ELF-1 (cell line): ENCODE data around the gene CDH26.

Source experiments
- DNase-seq: peaks from one replicate; pipeline ENCODE4 v3.0.0-alpha.2; 2016; ENCODE audit warnings: low read depth, low spot score

CDH26 gene

DNA sequence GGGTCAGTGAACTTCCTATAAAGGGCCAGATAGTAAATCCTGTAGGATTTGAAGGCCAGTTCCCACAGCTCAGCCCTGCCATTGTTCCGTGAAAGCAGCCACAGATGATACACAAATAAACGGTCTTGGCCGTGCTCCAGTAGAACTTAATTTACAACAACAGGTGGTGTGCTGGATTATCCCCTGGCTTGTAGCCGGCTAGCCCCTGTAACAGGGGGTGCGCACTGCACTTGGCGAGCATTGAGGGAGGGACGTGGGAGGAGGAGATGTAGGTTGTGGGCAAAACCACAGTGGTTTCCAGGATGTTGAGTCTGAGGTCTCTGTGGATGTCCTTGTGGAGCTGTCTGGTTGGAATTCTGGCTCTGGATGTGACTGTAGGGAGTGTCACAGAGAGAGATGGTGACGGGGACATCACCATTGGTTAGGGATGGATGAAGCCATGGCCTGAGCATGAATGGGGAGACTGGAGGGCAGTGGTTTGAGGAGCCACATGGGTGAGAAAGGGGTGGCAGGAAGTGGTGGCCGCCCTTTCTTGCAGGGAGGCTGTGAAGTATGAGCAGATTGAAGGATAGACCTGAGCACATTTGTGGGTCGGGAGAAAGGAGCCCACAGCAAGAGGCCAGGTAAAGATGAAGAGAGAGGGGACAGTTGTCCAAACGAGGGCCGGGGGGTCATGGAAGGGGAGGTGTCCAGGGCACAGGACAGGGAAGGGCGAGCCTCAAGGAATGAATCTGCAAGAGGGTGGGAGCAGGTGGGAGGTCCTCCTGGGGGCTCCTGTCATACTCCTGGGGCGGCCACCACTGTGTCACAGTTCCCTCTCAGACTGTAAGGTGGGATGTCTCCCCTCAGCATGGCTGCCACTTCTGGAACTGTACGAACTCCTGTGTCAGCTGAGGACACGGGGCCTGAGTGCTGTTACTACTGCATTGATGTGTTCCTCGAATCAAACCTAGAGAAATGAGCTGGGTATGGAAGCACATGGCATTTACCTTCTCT lies 53.6 kb downstream of the CDH26 start:
- DNase-seq, result no peak

DNA sequence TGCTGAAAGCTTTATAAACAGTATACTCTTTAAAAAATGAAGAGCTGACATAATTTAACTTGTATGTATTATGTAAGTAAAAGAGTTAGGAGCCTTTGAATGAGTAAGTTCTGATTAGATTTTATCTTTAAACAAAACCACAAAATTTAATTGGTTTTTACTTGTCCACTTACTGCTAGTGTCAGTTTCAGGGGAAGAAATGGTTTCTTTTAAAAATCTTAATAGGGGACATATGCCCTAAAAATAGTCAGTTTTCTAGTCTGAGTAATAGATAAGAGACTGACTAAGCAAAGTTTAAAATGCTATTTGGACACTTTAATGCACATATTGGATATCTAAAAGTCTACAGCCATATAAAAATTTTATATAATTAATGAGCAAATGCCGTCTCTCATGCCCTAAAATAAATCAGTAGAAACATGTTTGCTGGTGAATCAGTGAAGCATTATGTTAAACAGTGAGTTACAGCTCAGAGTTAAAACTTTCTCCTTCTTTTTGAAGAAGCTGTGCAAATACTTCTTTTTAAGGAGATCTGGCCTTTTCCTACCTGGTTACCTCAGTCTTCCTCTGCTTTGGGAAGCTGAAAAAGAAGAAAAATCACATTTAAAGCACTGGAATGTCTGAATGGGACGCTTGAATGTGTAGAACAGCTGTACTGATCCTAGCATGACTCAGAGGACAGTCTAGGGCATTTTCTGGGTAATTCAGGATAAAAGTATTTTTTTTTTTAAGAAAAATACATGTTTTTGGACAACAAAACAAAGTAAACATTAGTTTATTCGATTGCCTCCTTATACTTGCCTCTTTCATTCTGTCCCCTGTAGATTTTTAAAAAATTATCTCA lies 55.3 kb downstream of the CDH26 start:
- DNase-seq, result no peak

DNA sequence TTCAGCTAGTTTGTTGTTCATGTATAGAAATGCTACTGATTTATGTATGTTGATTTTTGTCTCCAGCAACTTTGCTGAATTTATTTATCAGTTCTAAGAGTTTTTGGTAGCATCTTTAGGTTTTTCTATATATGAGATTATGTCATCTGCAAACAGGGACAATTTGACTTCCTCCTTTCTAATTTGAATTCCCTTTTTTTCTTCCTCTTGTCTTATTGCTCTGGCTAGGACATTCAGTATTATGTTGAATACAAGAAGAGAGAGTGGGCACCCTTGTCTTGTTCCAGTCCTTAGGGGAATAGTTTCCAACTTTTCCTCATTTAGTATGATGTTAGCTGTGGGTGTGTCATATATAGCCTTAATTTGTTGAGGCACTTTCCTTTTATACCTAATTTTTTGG lies 58.2 kb downstream of the CDH26 start:
- DNase-seq, result no peak

DNA sequence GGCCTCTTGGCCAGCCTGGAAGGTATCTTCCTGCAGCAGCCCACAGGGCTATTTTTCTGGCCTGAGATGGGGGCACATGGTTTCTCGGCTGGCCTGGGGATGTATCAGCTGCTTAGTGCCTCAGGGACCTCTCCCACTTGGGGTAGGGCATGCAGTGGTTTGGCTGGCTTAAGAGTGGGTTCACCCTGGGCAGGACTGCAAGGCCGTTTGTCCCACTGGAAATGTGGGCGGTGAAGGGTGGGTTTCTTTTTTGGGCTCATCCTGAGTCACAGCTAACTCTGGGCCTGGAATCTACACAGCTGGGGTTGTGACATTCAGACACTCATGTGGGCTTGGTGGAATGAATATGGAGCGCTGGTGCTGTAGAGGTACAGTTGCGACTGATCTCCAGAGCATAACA lies 62.0 kb downstream of the CDH26 start:
- DNase-seq, result no peak

DNA sequence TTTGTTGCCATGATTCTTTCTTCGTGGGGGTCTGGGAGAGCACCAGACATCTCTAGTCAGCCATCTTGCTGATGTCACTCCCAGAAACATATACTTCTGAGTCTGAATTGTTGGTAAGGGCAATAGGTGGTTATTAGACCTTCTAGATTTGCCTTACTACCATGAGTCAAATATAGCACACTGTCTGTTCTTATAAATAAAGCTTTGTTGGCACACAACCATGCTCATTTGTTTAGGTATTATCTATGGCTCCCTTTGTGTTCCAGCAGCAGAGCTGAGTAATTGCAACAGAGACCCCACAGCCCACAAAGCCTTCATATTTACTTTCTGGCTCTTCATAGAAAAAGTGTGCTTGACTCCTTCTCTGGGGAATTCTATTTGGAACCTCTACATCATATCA lies 62.9 kb downstream of the CDH26 start:
- no peak for DNase-seq

DNA sequence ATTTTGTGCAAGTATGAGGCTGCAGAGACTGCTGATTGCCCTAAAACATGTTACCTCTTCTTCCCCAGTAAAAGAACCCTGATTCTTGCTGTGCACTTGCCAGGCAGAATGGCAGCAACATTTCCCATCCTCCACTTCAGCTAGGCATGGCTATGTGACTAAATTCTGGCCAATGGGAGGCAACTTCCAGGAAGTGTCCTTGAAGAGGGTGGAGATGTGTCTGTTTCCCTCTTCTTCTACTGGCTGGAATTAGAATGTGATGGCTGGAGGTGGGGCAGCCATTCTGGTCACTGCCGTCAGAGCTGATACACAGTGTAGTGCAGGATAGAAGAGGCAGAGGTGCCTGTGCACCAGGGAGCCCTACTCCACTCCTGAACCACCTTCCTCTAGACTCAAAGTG lies 64.6 kb downstream of the CDH26 start:
- DNase-seq, result no peak

DNA sequence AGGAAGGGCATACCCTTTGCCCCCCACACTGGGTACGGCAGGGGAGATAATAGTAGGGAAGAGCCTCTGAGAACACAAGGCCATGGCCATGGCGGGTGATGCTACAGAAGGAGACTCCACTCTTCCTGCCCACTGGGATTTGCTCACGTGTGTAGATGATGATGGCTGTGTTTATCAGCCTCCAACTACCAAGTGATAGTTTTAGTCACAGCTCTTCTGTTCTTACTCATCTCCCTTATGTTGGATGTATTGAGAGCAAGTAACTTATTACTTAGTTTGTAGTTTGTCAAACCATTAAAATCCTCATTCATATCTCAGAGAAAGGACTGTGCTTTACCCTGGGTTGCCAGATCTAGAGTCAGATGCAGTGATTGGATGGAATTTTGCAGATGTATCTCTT lies 66.0 kb downstream of the CDH26 start:
- DNase-seq, result no peak

DNA sequence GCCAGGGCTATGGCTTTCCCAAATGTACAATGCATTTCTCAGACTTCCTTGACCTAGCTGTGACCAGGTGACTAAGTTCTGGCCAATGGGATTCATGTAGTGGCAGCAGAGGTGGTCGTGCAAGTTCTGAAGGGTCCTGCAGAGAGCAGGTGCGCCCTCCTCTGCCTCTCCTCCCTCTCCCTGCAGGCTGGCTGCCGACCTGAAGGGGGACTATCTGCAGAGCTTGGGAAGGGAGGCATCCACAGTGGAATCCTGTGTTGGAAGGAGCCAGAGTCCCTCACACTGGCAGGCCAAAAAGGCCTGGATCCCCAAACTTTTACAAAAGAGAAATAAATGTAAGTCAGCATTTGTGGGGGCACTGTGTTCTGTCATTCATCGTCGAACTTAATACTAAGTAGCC lies 66.6 kb downstream of the CDH26 start:
- DNase-seq, result no peak

DNA sequence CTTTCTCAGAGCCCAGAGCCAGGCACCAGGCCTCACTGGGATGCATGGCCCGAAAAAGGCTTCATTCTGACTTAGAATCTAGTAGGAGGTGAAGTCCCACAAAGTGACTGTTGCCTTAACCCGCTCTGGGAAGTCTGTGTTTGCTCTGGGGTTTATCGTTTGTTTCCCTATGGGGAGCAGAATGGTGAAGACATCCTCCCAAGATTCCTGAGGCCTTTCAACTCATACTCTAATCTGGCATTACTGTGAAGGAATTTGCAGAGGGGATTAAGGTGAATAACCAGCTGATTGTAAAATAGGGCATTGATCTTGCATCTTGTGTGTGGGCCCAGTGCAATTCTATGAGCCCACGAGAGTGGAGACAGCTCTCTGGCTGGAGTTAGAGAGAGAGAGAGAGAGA lies 67.8 kb downstream of the CDH26 start:
- no peak for DNase-seq

DNA sequence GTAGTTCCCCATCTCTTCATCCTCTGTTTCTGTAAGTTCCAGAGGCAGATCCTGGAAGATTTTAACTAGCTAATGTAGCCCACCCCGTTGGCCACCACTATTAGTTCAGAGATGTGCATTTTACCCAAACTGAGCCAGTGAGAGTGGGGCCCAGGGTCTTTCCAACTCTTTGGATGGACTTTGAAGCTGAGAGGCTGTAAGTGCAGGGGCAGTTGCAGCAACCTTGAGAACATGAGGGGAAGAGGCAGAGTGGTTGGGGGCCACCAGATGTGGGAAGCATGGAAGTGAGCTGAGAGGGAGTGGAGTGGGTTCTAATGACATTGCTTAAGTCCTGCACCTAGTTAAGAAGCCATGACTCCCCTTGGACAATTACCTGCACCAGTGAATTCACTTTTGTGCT lies 72.2 kb downstream of the CDH26 start:
- no peak for DNase-seq

DNA sequence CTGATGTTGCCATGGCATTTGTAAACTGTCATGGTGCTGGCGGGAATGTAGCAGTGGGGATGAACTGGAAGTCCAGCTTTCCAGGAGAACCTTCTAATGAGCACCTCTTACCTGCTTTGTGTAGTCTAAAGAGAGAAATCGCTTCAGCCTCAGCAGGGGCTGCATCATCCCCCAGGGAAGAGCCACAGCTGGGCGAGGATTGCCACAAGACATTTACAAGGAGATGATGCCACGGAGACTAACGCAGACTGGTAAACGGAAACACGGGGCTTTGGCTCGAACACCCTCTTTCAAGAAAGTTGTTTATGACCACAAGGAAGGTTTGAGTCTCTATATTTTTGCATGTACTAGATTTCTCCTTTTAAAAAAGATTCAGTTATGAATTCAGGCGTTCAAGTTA lies 72.9 kb downstream of the CDH26 start:
- no peak for DNase-seq

DNA sequence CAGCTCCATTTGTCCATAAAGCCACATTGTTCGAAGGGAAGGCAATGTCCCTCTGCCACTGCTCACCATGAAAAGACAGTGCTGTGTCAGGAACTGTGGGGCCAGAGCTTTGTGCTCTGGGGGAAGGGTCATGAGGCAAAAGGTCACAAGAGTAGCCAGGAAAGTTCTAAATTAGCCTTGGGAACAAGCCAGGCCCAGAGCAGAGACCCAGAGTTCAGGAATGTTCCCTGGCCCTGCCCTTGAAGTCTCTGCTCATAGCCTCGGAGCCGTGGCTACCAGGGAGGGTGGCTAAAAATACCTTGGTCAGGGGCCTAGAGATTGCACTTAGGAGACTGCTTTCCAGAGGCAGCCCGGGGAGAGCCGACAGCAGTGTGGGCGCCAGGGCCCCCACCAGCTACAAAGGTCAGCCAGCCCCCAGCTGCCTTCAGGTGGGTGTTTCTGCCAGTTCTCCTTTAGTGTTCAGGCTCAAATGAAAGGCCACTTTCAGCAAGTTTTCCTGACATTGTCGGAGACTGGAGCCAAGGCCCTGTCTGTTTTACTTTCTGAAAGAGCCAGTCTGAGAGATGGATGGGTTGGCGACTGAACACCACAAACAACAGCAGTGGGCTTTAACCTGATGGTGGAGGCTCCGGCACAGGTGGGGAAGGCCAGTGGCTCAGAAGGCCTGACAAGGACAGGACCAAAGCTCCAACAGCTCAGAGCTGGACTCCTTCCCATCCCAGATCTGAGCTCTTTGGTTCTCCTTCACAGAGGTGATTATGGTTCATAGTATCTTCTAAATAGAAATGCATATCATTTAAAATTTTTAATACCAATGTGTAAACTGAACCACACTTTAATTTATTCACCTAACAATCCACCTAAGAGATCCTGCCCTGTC lies 76.2 kb downstream of the CDH26 start:
- DNase-seq, result peak; percentile 36

DNA sequence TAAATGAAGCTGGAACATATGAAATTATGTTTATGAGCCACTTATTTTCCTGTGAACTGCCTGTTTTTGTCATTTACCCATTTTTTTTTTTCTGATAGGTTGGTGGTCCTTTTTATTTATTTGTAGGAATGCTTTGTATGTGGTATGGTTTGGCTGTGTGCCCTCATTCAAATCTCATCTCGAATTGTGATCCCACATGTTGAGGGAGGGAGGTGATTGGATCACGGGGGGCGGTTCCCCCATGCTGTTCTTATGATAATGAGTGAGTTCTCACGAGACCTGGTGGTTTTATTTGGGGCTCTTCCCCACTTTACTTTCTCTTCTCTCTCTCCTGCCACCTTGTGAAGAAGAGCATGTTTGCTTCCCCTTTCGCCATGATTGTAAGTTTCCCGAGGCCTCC lies 77.3 kb downstream of the CDH26 start:
- DNase-seq, result no peak

DNA sequence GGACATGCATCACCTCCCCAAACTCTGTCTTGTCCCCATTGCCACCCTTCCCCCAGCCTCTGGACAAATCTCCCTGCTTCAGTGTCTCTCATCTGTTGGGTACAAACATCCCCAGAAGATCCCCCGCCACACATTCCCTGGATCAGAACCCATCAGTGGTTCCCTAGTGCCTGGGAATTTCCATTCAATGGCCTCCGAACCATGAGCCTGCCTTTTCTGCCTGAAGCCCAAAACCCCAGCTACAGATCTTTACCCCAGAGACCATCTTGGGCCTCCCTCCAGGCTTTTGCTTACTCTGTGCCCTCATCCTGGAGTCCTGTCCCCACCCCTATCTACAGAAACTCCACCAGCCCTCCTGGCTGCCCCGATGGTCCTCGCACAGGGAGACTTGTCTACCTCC lies 78.1 kb downstream of the CDH26 start:
- DNase-seq, result no peak

DNA sequence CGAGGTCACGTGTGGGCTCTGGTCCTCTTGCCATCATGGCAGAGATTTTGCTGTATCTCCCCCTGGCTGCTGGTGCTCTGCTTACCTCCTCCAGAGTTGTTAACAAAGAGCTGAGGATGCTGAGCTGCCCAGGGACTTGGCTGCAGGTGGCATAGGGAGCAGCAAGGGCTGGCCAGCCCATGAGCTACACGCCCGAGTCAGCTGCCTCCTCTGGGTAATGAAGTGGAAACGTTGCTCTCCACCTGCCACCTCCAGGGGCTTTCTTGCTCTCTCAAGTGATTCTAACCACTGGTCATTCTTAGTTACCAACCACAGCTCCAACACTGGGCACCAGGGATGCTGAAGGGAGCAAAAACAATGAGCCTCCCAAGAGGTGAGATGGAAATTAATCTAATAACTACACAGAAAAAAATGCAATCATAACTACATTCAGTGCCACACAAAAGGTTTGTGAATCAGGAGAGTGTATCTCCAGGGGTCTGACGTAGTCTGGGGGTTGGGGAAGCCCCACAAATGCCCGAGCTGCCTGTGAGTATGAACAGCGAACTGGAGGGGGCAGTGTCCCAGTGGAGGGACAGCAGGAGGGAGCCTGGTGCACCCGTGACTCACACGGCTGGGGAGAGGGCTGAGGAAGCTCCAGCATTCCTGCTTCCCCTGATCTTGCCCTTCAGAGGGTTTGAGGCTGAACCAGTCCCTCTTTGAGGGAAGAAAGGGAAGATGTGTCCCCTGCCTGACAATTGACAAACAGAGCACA lies 78.7 kb downstream of the CDH26 start:
- DNase-seq, result peak; percentile 36

DNA sequence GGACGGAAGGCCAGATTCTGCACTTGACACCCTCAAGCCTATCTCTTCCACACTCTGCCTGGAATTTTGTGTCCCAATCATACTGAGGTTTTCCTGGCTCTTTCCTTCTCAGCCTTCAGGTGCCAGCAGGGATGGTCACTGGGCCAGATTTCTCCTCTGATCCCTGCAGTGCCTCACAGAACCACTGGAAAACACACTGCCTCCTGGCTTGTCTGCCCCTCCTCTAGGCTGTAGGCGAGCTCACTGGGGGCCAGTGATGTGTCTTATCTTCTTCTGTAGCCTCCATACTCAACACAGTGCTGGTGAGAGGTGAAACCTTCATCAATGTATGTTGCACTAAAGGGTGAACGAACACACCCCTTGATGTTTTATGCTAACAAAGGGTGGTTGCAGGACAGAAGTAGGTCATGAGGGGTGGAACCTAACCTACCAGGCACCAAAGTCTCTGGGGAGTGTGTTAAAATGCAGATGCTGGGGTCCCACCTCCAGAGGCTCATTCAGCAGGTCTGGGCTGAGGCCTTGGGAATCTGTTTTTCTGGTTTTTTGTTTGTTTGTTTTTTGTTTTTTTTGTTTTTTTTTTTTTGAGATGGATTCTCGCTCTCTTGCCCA lies 80.3 kb downstream of the CDH26 start:
- no peak for DNase-seq

DNA sequence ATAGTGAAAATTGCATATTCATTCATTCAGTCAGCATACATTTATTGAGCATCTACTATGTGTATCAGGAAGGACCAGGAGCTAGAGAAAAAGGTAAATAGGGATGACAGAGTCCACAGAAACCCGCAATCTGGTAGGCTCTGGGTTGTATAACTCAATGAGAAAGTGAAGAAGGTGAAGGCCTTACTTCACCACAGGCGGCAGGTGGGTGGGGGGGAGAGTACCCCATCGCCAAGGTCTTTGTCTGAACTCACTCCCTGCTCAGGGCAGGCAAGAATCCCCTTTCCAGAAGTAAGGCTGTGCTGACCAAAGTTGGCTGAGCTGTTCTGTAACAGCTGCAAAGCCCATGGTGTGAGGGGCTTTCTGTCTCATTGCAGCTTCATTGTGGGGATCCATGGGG lies 81.3 kb downstream of the CDH26 start:
- DNase-seq, result no peak

DNA sequence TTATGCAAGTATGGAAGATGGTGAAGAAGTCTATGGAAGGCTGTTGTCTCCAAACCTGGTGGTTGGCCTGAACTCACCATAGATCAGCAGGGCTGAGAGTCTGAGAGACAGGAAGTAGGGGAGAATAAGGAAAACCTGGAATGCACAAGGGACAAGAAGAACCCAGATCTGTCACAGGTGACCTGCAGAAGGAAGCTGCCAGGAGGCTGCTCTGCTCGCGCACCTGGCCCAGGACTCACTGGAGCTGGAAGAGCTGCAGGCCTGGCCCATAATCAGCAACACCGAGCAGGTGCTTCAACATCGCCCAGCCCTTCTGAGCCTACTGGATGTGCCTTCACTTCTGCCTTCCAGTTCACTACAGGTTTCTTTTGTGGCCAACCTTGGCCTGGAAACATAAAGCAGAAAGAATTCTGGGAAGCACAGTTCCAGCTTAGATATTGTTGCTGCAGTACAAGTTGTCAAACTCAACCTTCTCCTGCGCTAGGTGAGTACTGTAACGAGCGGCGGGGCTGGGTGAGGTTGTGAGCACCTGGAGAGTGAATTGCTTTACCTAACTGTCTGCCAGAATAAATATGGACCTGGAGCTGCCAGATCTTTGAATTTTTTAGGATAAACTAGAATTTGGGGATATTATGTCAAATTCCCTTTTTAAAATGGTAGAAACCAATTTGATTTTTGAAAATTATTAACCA lies 82.4 kb downstream of the CDH26 start:
- DNase-seq, result no peak

DNA sequence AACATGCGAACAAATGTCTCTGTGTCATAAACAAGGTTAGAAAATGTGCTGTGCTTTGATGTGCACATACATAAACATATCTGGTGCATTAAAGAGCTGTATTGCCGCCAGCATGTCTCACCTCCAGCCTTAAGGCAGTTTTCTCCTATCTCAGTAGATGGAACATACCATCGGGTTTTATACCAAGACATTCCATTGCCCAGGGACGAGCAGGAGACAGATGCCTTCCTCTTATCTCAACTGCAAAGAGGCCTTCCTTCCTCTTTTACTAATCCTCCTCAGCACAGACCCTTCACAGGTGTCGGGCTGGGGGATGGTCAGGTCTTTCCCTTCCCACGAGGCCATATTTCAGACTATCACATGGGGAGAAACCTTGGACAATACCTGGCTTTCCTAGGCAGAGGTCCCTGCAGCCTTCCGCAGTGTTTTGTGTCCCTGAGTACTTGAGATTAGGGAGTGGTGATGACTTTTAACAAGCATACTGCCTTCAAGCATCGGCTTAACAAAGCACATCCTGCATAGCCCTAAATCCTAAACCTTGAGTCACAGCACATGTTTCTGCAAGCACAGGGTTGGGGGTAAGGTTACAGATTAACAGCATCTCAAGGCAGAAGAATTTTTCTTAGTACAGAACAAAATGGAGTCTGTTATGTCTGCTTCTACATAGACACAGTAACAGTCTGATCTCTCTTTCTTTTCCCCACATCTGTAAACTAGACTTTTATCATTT lies 83.4 kb downstream of the CDH26 start:
- peak; percentile 53 for DNase-seq
